Vagina (tissue), 2 donors: Measurements from ENCODE around the gene CCDC17.

ENCODE experiments used
- CTCF ChIP-seq, 3 experiments: fragments of 450-650 bp in 2 of 3; fragments of 200-600 bp in 1 of 3; sonication (generic) in 1 of 3; IDR thresholded peaks; one replicate each; pipeline ENCODE4 v1.5.1; 2017 to 2019; ENCODE audit warnings: antibody characterized with exemption in 3 of 3, mild to moderate bottlenecking in 2 of 3, moderate library complexity in 2 of 3
- POLR2A ChIP-seq, 2 donors: fragments of 450-650 bp; IDR thresholded peaks; one replicate each; pipeline ENCODE4 v1.6.1; 2017; ENCODE audit warnings: antibody characterized with exemption in 2 of 2, mild to moderate bottlenecking in 2 of 2, moderate library complexity in 2 of 2
- POLR2AphosphoS5 ChIP-seq, 2 donors: sonication (generic); formaldehyde crosslinking; IDR thresholded peaks; one replicate each; pipeline ENCODE4 v1.9.0; 2017; ENCODE audit warnings: antibody characterized with exemption in 2 of 2, mild to moderate bottlenecking in 2 of 2, low read depth in 1 of 2; ENCODE audit not compliant: insufficient read depth in 1 of 2

DNA sequence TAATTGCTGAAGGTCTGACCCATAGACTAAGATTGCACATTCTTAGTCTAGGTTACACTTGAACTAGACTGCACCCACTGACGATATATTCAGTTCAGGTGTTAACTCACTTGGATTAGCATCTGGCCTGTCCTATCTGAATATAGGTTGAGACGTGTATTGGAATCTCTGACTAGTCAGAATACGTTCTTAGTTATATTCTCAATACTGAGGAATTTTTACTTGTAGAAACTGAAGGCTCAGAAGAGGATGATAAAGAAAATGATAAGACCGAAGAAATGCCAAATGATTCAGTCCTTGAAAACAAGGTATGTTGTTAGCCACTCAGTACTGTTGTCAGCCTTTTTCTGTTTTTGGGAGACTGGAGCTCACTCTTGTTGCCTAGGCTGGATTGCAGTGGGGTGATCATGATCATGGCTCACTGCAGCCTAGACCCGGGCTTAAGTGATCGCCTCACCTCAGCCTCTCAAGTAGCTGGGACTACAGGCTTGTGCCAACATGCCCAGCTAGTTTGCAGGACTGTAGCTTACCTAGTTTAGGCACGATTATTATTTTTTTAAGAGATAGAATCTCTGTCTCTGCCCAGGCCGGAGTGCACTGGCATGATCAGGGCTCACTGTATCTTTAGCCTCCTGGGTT lies 10.8 kb downstream of the CCDC17 start:
- TF ChIP-seq POLR2A (IDR thresholded peaks at IDR 0.05) = no peak
- TF ChIP-seq CTCF (IDR thresholded peaks at IDR 0.05) = no peak
- TF ChIP-seq POLR2AphosphoS5 (IDR thresholded peaks at IDR 0.05; ENCODE audit: insufficient read depth in 1 of 2, low read depth in 1 of 2) = no peak
